Measurements from ENCODE around the gene ACTL7A. TPM values are rescaled to one million over a fixed set of nuclear protein-coding genes. Genes with fewer than 3 reads are reported as not detected.
A peak's percentile ranks its signal among the peaks of the same experiment; 100 is the strongest.

ACTL7A gene
- total and polyA plus RNA-seq, 2 of the 13 experiments (the other 11 are each of a cell fraction or from before 2014, with no cell fraction given), result not detected

DNA sequence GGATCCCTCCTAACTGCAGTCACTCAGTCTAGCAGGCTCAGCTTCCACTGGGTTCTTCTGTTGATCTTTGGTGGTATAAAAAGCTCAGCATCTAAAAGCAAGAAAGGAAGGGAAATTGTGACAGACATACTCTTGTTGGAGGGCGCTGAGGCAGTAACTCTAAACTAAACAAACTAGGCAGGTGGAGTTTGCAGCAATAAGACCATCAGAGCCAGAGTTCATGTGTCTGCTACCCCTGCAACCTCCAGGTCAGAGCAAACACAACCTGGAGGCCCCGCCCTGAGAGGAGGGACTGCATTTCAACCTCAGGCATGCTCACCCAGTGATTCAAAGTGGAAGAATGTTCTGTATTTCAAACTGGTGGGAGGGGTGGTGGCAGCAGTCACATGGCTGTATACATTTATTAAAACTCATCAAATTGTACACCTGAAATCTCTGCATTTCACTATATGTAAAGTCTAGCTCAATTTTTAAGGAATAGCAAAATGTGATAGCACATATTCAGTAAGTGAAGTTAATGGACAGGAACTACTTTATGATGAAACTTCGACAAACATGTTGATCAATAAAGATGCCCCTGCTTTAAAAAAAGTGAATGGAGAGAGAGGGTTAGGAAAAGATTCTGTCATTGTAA, 7.1 kb downstream of the ACTL7A start (continued):
- TF ChIP-seq, protein P1, sequence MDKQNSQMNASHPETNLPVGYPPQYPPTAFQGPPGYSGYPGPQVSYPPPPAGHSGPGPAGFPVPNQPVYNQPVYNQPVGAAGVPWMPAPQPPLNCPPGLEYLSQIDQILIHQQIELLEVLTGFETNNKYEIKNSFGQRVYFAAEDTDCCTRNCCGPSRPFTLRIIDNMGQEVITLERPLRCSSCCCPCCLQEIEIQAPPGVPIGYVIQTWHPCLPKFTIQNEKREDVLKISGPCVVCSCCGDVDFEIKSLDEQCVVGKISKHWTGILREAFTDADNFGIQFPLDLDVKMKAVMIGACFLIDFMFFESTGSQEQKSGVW (CRISPR knock-in tag; IDR thresholded peaks at IDR 0.05; ENCODE audit: borderline replicate concordance), result no peak
- TF ChIP-seq ZNF850 (CRISPR knock-in tag; conservative IDR thresholded peaks at IDR 0.05) (no peak), SYNCRIP (IDR thresholded peaks at IDR 0.05; ENCODE audit: insufficient read depth, low read depth, low read length) (no peak), KLF6 (CRISPR knock-in tag; IDR thresholded peaks at IDR 0.05) (0 out of 2 replicates have a peak, but pooled peaks have one; percentile 41), ZNF749 (CRISPR knock-in tag; IDR thresholded peaks at IDR 0.05; ENCODE audit: borderline replicate concordance) (0 out of 2 replicates have a peak, but pooled peaks have one; percentile 67), ATM (IDR thresholded peaks at IDR 0.05; ENCODE audit: borderline replicate concordance) (no peak), SNRNP70 (IDR thresholded peaks at IDR 0.05; ENCODE audit: low read depth, low read length) (no peak), KDM6A (CRISPR knock-in tag; IDR thresholded peaks at IDR 0.05; ENCODE audit: low read depth) (peak; percentile 71), ZFP37 (CRISPR knock-in tag; IDR thresholded peaks at IDR 0.05; ENCODE audit: borderline replicate concordance) (0 out of 2 replicates have a peak, but pooled peaks have one; percentile 61), JDP2 (CRISPR knock-in tag; IDR thresholded peaks at IDR 0.05; ENCODE audit: borderline replicate concordance) (no peak), STAT5B (CRISPR knock-in tag; IDR thresholded peaks at IDR 0.05) (no peak), PAX8 (CRISPR knock-in tag; IDR thresholded peaks at IDR 0.05; ENCODE audit: borderline replicate concordance) (no peak), NFYC (CRISPR knock-in tag; IDR thresholded peaks at IDR 0.05) (no peak), PTBP1 (IDR thresholded peaks at IDR 0.05; ENCODE audit: low read depth, low read length, poor library complexity, severe bottlenecking) (no peak), ZFP82 (CRISPR knock-in tag; IDR thresholded peaks at IDR 0.05; ENCODE audit: borderline replicate concordance) (no peak), POLR2G (IDR thresholded peaks at IDR 0.05; ENCODE audit: low read depth, low read length) (peak; percentile 67)
- TF ChIP-seq, protein P2, sequence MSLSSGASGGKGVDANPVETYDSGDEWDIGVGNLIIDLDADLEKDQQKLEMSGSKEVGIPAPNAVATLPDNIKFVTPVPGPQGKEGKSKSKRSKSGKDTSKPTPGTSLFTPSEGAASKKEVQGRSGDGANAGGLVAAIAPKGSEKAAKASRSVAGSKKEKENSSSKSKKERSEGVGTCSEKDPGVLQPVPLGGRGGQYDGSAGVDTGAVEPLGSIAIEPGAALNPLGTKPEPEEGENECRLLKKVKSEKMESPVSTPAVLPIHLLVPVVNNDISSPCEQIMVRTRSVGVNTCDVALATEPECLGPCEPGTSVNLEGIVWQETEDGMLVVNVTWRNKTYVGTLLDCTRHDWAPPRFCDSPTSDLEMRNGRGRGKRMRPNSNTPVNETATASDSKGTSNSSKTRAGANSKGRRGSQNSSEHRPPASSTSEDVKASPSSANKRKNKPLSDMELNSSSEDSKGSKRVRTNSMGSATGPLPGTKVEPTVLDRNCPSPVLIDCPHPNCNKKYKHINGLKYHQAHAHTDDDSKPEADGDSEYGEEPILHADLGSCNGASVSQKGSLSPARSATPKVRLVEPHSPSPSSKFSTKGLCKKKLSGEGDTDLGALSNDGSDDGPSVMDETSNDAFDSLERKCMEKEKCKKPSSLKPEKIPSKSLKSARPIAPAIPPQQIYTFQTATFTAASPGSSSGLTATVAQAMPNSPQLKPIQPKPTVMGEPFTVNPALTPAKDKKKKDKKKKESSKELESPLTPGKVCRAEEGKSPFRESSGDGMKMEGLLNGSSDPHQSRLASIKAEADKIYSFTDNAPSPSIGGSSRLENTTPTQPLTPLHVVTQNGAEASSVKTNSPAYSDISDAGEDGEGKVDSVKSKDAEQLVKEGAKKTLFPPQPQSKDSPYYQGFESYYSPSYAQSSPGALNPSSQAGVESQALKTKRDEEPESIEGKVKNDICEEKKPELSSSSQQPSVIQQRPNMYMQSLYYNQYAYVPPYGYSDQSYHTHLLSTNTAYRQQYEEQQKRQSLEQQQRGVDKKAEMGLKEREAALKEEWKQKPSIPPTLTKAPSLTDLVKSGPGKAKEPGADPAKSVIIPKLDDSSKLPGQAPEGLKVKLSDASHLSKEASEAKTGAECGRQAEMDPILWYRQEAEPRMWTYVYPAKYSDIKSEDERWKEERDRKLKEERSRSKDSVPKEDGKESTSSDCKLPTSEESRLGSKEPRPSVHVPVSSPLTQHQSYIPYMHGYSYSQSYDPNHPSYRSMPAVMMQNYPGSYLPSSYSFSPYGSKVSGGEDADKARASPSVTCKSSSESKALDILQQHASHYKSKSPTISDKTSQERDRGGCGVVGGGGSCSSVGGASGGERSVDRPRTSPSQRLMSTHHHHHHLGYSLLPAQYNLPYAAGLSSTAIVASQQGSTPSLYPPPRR (CRISPR knock-in tag; IDR thresholded peaks at IDR 0.05; ENCODE audit: borderline replicate concordance), result peak; percentile 78; the same call in 1 of the 2 replicates
- TF ChIP-seq, protein P3, sequence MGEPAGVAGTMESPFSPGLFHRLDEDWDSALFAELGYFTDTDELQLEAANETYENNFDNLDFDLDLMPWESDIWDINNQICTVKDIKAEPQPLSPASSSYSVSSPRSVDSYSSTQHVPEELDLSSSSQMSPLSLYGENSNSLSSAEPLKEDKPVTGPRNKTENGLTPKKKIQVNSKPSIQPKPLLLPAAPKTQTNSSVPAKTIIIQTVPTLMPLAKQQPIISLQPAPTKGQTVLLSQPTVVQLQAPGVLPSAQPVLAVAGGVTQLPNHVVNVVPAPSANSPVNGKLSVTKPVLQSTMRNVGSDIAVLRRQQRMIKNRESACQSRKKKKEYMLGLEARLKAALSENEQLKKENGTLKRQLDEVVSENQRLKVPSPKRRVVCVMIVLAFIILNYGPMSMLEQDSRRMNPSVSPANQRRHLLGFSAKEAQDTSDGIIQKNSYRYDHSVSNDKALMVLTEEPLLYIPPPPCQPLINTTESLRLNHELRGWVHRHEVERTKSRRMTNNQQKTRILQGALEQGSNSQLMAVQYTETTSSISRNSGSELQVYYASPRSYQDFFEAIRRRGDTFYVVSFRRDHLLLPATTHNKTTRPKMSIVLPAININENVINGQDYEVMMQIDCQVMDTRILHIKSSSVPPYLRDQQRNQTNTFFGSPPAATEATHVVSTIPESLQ (CRISPR knock-in tag; conservative IDR thresholded peaks at IDR 0.05), result no peak
- TF ChIP-seq, protein P4, sequence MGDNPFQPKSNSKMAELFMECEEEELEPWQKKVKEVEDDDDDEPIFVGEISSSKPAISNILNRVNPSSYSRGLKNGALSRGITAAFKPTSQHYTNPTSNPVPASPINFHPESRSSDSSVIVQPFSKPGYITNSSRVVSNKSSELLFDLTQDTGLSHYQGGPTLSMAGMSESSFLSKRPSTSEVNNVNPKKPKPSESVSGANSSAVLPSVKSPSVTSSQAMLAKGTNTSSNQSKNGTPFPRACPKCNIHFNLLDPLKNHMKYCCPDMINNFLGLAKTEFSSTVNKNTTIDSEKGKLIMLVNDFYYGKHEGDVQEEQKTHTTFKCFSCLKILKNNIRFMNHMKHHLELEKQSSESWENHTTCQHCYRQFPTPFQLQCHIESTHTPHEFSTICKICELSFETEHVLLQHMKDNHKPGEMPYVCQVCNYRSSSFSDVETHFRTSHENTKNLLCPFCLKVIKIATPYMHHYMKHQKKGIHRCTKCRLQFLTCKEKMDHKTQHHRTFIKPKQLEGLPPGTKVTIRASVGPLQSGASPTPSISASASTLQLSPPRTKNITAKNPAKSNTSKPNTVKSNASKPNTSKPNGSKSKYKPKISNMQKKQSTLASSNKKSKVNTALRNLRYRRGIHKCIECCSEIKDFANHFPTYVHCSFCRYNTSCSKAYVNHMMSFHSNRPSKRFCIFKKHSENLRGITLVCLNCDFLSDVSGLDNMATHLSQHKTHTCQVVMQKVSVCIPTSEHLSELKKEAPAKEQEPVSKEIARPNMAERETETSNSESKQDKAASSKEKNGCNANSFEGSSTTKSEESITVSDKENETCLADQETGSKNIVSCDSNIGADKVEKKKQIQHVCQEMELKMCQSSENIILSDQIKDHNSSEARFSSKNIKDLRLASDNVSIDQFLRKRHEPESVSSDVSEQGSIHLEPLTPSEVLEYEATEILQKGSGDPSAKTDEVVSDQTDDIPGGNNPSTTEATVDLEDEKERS (CRISPR knock-in tag; IDR thresholded peaks at IDR 0.05), result no peak; the same call in 1 of the 2 replicates

Data from HepG2 (cell line).